Activated CD4-positive, CD25-positive, alpha-beta regulatory T cell treated with anti-CD3 and anti-CD28 coated beads, Interleukin-2, amount 50 U/mL, for 16 hours (primary cell): ENCODE results near the gene NDUFA8.

ENCODE experiments used
- DNase-seq: peaks from one replicate; pipeline ENCODE4 v3.0.0-alpha.2; 2020; ENCODE audit warnings: low read depth, low spot score

NDUFA8 gene

GRCh38 chr9:122135529-122135859 is 24.1 kb downstream of the NDUFA8 start:
- no peak for DNase-seq

DNA sequence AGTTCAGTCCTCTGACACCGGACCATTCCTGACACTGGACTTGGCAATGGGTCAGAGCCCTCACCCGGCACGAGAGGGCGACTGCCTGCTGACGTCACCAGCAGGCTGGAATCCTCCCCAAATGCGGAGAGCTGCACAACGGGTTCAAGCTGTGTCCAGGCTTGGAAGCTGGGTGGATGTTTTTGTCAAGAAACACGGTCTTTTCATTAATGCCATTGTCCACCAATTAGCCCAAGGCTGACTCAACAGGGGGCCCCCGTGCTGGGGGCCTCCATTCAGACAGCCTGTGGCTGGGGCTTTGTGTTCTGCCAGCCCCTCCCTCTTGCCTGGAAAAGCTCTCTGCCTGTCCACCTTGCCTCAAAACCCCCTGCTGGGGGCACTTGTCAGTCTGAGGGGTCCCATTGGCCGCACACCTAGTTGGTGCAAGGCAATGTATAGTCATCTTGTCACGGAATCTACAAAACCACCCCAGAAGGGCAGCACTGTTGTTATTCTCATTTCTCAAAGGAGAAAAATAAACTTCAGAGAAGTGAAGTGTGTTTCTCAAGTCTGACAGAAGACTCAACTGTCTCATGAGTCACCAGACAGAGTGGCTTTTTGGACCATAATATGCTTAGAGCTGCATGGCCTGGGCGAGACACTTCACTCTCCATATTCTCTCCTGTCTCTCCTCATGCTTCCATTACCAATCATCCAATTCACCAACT is 24.6 kb downstream of the NDUFA8 start:
- no peak for DNase-seq

DNA sequence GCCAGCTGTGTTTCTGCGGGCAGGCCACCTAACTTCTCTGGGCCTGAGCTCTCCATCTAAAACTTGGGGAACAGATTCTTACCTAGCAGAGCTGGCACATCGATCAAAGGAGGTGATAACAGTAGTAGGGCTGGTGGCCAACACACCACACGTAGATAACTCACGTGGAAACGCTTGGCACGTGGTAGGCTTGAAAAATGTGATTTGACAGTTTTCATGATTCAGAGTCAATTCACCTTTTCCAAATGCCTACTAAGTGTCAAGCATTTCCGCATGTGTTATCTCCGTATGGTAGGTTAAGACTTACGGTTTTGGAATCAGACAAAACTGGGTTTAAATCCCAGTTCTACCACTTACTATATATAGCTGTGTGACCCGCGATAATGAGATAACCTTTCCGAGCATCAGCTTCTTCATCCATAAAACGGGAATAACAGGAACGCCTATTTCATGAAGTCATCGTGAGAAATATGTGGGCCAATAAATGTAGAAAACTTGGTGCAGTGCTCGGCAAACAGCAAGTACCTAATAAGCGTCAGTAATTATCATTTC is 25.5 kb downstream of the NDUFA8 start:
- DNase-seq: no peak

GRCh38 chr9:122133263-122133983 is 26.2 kb downstream of the NDUFA8 start:
- DNase-seq: no peak

DNA sequence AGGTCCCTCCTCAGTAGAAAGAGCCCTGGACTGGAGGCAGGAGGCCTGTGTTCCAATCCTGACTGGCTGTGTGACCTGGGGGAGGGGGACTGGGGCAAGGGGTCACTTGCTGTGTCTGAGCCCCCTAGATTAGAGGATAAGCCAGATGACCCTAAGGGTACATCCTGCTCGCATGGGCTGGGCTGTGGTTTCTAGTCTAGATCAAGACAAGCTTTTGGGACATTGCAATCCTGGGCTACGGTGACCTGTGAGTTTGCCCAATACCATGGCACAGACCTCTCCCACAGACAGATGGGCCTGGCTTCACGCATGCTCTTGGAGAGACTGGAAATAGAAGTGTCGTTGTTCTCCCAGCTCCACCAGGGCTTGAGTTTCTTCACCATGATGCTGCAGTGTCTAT is 27.0 kb downstream of the NDUFA8 start:
- DNase-seq: no peak

DNA sequence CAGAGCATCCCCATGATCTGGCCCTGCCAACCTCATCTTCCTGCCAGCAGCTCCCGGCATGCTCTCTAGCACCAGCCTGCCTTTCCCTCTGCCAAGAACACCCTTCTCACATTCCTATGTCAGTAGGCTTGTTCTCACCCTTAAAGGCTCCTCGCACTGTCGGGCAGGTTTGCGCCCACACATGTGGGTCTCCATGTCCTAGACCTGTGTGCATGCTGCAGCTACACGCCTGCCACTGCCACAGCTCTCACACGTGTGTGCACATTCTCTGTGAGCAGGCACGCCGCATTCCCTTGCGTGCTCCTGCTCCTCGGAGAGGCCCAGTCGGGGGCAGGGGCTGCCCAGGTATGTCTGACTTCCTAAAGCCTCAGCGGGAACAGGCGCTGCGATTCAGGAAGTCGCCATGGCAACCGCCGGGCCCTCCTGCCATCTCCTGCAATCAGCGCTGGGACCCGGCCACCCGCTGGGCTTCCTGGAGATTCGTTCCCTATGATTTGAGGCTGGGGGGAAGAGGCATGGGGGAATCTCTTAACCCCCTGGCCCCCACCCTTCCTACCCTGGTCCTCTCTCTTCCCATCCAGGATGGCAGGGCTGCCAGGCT is 28.1 kb downstream of the NDUFA8 start:
- no peak for DNase-seq

DNA sequence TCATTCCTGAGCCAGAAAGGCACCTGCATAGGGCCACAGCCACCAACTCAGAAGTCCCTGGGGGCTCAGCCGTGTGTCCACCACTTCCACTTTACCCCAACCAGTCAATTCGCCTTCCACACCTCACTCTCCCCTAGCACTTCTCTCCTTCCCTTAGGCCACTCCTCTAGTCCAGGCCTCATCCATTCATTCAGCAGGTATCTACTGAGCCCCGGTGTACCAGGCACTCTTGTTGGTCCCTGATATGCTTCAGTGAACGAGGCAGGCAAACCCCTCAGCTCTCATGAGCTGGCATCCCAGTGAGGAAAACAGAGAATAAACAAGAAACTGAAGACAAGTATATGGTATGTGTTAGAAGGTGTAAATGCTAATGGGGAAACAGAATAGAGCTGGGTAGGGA is 28.7 kb downstream of the NDUFA8 start:
- DNase-seq: no peak

GRCh38 chr9:122129969-122130368 is 29.6 kb downstream of the NDUFA8 start:
- no peak for DNase-seq

DNA sequence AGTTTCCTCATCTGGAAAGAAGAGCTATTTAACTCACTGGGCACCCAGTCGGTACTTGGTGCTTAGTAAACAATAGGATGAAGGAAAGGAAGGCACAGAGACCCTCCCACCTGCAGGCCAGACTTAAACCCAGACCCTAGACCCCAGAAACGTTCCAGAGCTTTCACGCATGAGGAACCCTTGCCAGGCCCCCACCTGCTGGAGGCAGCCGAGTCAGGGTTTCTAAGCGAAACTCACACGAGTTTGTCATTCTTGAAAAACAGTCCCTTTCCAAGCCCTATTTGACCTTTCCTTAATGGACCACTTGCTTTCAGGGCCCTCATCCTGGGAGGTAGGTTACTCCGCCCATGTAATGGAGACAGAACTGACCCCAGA is 30.6 kb downstream of the NDUFA8 start:
- no peak for DNase-seq

- no peak for DNase-seq
Measured at GRCh38 chr9:122128007-122128968, 31.3 kb downstream of the NDUFA8 start.

DNA sequence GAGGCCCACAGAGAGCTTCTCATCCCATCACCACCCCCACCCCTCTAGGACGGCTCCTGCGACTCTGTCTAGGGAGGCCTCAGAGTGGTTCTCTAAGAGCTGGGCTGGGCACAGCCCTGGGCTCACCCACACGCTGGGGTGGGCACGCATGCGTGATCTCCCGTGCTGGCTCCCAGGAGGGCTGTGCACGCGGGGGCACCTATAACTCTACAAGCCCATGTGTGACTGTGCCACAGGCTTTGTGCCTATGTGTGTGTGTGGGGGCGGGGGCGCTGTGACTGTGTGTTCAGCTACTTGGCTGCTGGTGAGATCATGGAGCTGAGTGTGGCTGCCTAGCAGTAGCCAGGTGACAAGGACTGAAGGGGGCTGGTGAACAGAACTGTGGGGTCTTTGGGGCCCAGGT is 32.2 kb downstream of the NDUFA8 start:
- no peak for DNase-seq

GRCh38 chr9:122126331-122127261 is 33.0 kb downstream of the NDUFA8 start:
- DNase-seq: no peak

GRCh38 chr9:122125509-122126330 is 33.9 kb downstream of the NDUFA8 start:
- DNase-seq: no peak

DNA sequence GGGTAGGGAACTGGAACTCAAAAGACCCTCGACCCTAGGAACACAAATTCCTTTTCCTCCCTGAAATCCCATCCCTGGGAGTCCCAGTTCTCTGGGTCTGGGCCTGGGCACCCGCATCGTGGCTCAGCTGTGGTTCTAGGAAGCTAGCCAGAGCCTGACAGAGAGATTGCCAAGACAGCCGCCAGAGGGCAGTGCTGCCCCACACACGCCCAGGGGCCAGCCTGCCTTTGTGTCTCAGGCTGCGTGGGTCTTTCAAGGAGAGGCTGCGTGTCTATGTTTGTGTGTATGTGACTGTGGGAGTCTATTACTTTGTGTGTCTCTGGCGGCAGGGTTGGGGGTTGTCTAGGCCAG is 34.4 kb downstream of the NDUFA8 start:
- DNase-seq: peak; percentile 52

- DNase-seq: no peak
Measured at GRCh38 chr9:122124528-122124927, 35.1 kb downstream of the NDUFA8 start.

- DNase-seq: no peak
Measured at GRCh38 chr9:122124048-122124447, 35.5 kb downstream of the NDUFA8 start.

DNA sequence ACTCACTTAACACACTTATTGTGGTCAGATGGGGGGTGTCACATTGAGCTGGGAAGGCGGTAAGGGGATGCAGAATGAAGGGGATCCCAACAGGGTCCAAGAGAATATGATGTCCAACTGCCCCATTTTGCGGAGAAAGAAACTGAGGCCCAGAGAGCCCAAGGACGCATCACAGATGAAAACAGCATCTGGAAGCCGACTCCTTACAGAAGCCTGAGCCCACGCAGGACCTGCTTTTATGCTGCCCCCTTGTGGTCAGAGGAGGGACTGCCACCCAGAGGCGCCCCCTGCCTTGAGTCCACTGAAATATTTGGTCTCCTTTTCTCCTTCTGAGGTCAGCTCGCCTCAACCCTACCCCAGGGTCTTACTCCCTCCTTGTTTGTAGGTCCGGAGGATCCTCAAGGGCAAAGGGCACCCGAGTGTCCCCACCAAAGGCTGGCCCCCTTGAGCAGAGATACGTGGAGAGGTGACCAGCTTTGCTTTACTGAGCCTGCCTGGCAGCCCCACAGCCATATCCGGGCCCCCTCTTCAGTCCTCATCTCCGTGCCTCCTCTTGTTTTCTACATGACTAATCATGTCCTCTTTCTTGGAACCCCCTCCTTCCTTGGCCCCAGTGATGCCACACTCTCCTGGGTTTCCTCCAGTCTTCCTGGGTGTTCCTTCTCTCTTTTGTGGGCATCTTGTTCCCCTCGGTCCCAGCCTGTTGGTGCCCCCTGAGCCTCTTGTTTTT is 36.5 kb downstream of the NDUFA8 start:
- peak; percentile 56 for DNase-seq

DNA sequence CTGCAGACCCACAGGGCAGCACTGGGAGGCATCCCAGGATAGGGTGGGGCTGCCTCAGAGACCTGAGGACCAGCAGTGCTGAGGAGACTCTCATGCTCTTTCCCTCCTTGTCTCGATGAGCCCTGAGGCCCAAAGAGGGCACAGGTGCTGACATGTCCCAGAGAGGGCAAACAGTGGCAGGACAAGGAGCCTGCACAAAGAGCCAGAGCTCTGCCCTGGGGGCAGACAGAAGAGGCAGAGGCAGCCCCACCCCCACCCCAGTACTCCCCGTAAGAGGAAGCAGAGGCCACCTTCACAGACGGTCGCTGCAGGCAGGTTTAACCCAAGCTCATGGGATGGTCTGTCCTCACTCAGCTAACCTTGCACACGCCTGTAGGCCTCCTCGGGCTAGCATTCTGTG is 37.1 kb downstream of the NDUFA8 start:
- no peak for DNase-seq

DNA sequence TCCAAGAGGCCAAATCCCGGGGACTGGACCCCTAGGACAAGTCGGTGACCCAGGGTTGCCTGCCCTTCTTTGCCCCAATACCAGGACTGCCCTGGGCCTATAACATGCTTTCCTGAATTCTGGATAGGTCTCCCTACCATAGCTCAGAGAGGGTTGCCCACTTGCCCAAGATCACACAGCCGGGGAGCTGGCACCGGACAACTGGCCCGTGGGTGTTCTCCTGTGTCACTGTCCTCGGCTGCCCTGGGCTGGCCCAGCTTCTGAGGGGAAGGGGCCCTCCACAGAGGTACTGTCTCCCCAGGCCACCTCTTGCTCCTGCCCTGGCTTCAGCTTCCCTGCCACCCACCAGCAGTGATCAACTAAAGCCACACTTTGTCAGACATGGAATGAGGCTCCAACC is 37.6 kb downstream of the NDUFA8 start:
- DNase-seq: no peak
